Upper lobe of right lung (tissue), 1 donor: ENCODE measurements around the gene TMEM39B. TPM values are rescaled to one million over a fixed set of nuclear protein-coding genes. Genes with fewer than 3 reads are reported as not detected.
"Not testable (repeated sequence)": the region's sequence is repeated elsewhere in the genome, so short reads cannot be mapped to it uniquely, and the experiment has no call there.

Source experiments
- ATAC-seq: fragments of 200-7000 bp; cut with Tn5 transposase; one replicate; pipeline ENCODE4 v1.9.1; 2020; ENCODE audit warnings: mild to moderate bottlenecking, moderate library complexity
- DNase-seq: peaks from one replicate; pipeline ENCODE4 v3.0.0-alpha.2; 2020
- H3K27ac ChIP-seq: fragments of 200-600 bp; one replicate; pipeline ENCODE4 v1.8.0; 2022
- H3K27me3 ChIP-seq: fragments of 200-600 bp; one replicate; pipeline ENCODE4 v1.8.0; 2022; ENCODE audit warnings: mild to moderate bottlenecking
- H3K36me3 ChIP-seq: fragments of 200-600 bp; one replicate; pipeline ENCODE4 v1.8.0; 2022
- H3K4me1 ChIP-seq: fragments of 200-600 bp; one replicate; pipeline ENCODE4 v1.8.0; 2022
- H3K4me3 ChIP-seq: fragments of 200-600 bp; one replicate; pipeline ENCODE4 v1.8.0; 2022; ENCODE audit warnings: mild to moderate bottlenecking
- H3K9me3 ChIP-seq: fragments of 200-600 bp; one replicate; pipeline ENCODE4 v1.8.0; 2022
- intact Hi-C: fragments of 100-400 bp; cut with DNase I; formaldehyde crosslinking; loops from one replicate; pipeline ENCODE4 v1.11.0; 2022
- microRNA-seq: library from miRNA; unstranded; fragments of <30 nt; microRNA quantifications from one replicate; pipeline ENCODE4 v1.2.0, GENCODE V29; 2020; ENCODE audit warnings: borderline microRNAs expressed
- total RNA-seq: library from RNA; stranded (reverse); fragmentation: NEBNext Ultra II Directional; extraction: Animal tissue kit (Norgen Biotek cat#: 25700); gene quantifications from one replicate; pipeline ENCODE4 v1.2.1, GENCODE V29; 2021
- TF ChIP-seq, protein P1 (sequence below): fragments of 200-600 bp; IDR thresholded peaks from one replicate; pipeline ENCODE4 v1.8.0; 2022; ENCODE audit warnings: antibody characterized with exemption
- donor health status: DM: no; HTN: yes; CAD: no; lungs with severe emphysema.

The TMEM39B gene
- total RNA-seq, 1 donor from 2014 or later, result 18.1 TPM

- Histone ChIP-seq H3K4me3 (no peak overlapping the region), H3K27ac (peak overlapping the region; percentile 45), H3K36me3 (no peaks in the 10 kb centered on the region), H3K27me3 (no peaks in the 10 kb centered on the region), H3K4me1 (peaks cover 10% of the 10 kb centered on the region), H3K9me3 (no peaks in the 10 kb centered on the region)
- TF ChIP-seq, protein P1, sequence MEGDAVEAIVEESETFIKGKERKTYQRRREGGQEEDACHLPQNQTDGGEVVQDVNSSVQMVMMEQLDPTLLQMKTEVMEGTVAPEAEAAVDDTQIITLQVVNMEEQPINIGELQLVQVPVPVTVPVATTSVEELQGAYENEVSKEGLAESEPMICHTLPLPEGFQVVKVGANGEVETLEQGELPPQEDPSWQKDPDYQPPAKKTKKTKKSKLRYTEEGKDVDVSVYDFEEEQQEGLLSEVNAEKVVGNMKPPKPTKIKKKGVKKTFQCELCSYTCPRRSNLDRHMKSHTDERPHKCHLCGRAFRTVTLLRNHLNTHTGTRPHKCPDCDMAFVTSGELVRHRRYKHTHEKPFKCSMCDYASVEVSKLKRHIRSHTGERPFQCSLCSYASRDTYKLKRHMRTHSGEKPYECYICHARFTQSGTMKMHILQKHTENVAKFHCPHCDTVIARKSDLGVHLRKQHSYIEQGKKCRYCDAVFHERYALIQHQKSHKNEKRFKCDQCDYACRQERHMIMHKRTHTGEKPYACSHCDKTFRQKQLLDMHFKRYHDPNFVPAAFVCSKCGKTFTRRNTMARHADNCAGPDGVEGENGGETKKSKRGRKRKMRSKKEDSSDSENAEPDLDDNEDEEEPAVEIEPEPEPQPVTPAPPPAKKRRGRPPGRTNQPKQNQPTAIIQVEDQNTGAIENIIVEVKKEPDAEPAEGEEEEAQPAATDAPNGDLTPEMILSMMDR, result no peak
- DNase-seq (no peak), ATAC-seq (peak; percentile 79)
- intact Hi-C loops, result no loop called here
Observed at GRCh38 chr1:32142446-32143301, 69.9 kb downstream of the TMEM39B start.

GRCh38 chr1:32143302-32143695, 70.6 kb downstream of the TMEM39B start:
- H3K4me3 ChIP-seq, H3K36me3 ChIP-seq, ATAC-seq, intact Hi-C loops, H3K9me3 ChIP-seq, DNase-seq, H3K27me3 ChIP-seq: not testable (repeated sequence)
- Histone ChIP-seq H3K4me1 (peaks cover 10% of the 10 kb centered on the region), H3K27ac (peak overlapping the region; percentile 2)

- DNase-seq, result no peak
- Histone ChIP-seq H3K27me3 (no peaks in the 10 kb centered on the region), H3K4me3 (no peak overlapping the region), H3K4me1 (peaks cover 10% of the 10 kb centered on the region), H3K27ac (no peak overlapping the region), H3K9me3 (no peaks in the 10 kb centered on the region), H3K36me3 (no peaks in the 10 kb centered on the region)
- TF ChIP-seq, protein P1, result no peak
- no peak for ATAC-seq
- intact Hi-C loops, result no loop called here
Observed at GRCh38 chr1:32144033-32144432, 71.3 kb downstream of the TMEM39B start.

DNA sequence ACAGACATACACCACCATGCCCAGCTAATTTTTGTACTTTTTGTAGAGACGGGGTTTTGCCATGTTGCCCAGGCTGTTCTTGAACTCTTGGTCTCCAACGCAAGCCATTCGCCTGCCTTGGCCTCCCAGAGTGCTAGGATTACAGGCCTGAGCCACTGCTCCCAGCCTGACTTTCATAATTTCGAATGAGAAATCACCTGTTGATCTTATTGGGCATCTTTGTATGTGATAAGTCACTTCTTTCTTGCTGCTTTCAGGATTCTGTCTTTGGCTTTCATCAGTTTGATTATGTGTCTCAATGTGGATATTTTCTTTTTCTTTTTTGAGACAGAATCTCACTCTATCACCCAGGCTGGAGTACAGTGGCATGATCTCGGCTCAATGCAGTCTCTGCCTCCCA, 75.1 kb downstream of the TMEM39B start:
- DNase-seq, ATAC-seq, H3K4me3 ChIP-seq, H3K4me1 ChIP-seq, H3K36me3 ChIP-seq, H3K27ac ChIP-seq, H3K27me3 ChIP-seq, intact Hi-C loops, H3K9me3 ChIP-seq: not testable (repeated sequence)

- H3K27me3 ChIP-seq, result no peaks in the 10 kb centered on the region
- TF ChIP-seq, protein P1, result no peak
Observed at GRCh38 chr1:32150847-32151246, 78.1 kb downstream of the TMEM39B start.

DNA sequence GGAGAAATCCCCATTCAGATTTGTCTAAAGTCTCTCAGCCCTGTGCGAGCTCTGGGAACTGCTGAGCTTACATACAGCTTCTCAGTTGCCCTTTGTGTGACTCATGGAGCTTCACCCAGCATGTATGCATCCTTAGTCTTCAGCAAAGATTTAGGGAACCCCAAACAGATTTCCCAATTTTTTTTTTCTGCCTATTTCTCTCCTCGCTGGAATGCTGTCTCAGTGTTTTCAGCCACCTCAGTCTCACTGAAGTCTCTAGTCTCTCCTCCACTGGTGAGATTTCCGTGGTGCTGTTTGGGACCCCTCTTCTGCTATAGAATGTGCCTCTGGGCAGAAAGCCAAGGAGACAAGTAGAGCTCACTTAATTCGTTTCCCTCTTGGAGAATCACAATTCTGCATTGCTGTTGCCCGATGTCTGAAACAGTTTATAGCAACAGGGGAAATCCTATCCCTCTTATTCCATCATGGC, 78.6 kb downstream of the TMEM39B start:
- H3K4me3 ChIP-seq, result no peak overlapping the region

More at GRCh38 chr1:32150847-32151246, 78.1 kb downstream of the TMEM39B start:
- H3K4me1 ChIP-seq, result peaks cover 6% of the 10 kb centered on the region
- no peaks in the 10 kb centered on the region for H3K9me3 ChIP-seq
- intact Hi-C loops, result no loop called here
- peaks cover 15% of the 10 kb centered on the region for H3K36me3 ChIP-seq
- no peak overlapping the region for H3K27ac ChIP-seq
- DNase-seq (no peak), ATAC-seq (no peak)
- no peak overlapping the region for H3K4me3 ChIP-seq

More for the DNA sequence above, 78.6 kb downstream of the TMEM39B start:
- TF ChIP-seq, protein P1, result no peak
- ATAC-seq (no peak), DNase-seq (no peak)
- intact Hi-C loops, result no loop called here
- Histone ChIP-seq H3K4me1 (peaks cover 6% of the 10 kb centered on the region), H3K27ac (no peak overlapping the region), H3K9me3 (no peaks in the 10 kb centered on the region), H3K27me3 (no peaks in the 10 kb centered on the region), H3K36me3 (peaks cover 20% of the 10 kb centered on the region)

Small RNA genes within 50 kb of the gene (microRNA-seq; reads per million reads assigned to microRNA genes)
- gene MIR5585, result not detected

Other genes starting within 250 kb of the TMEM39B start
- gene PTP4A2, start 134.6 kb upstream of the TMEM39B start, total RNA-seq, result 244 TPM
- 81.7 TPM for gene KHDRBS1, start 59.1 kb upstream of the TMEM39B start, total RNA-seq
- gene KPNA6, start 35.1 kb downstream of the TMEM39B start, total RNA-seq, result 69.2 TPM
- 47.5 TPM for gene TXLNA, start 106.7 kb downstream of the TMEM39B start, total RNA-seq
- 2.7 TPM for gene CCDC28B, start 127.7 kb downstream of the TMEM39B start, total RNA-seq
- gene IQCC, start 132.7 kb downstream of the TMEM39B start, total RNA-seq, result 1.2 TPM
- not detected for gene DCDC2B, start 136.2 kb downstream of the TMEM39B start, total RNA-seq
- gene TMEM234, start 149.4 kb downstream of the TMEM39B start, total RNA-seq, result 22.3 TPM
- 116 TPM for gene EIF3I, start 149.5 kb downstream of the TMEM39B start, total RNA-seq
- 65.9 TPM for gene FAM167B, start 174.3 kb downstream of the TMEM39B start, total RNA-seq
- gene LCK, start 178.3 kb downstream of the TMEM39B start, total RNA-seq, result 8.3 TPM
- 71.2 TPM for gene HDAC1, start 219.1 kb downstream of the TMEM39B start, total RNA-seq